Activated CD4-positive, alpha-beta T cell treated with anti-CD3 and anti-CD28 coated beads for 36 hours (primary cell): ENCODE data around the gene STT3B. TPM values are rescaled to one million over a fixed set of nuclear protein-coding genes. Genes with fewer than 3 reads are reported as not detected.
A peak's percentile ranks its signal among the peaks of the same experiment; 100 is the strongest.

ENCODE experiments used
- ATAC-seq: fragments of 200-7000 bp; cut with Tn5 transposase; one replicate; pipeline ENCODE4 v1.10.0; 2021; ENCODE audit warnings: mild to moderate bottlenecking, moderate library complexity
- CTCF ChIA-PET: fragments of 350-600 bp; sonication (Branson Sonifier 250); formaldehyde crosslinking; loops from one replicate; lab custom pipeline; 2021; ENCODE audit warnings: antibody characterized with exemption; lab: Charles Lee
- POLR2A ChIA-PET: fragments of 350-600 bp; sonication (Branson Sonifier 250); formaldehyde crosslinking; loops from one replicate; lab custom pipeline; 2021; ENCODE audit warnings: antibody characterized with exemption, inconsistent platforms; lab: Charles Lee
- DNase-seq: peaks from one replicate; pipeline ENCODE4 v3.0.0-alpha.2; 2020
- H3K27ac Mint-ChIP-seq: one replicate; pipeline ENCODE4 v1.8.0; 2021; ENCODE audit warnings: mixed read lengths
- H3K27me3 Mint-ChIP-seq: one replicate; pipeline ENCODE4 v1.8.0; 2021; ENCODE audit warnings: mixed read lengths
- H3K36me3 Mint-ChIP-seq: one replicate; pipeline ENCODE4 v1.8.0; 2021; ENCODE audit warnings: low read depth, mixed read lengths
- H3K4me1 Mint-ChIP-seq: one replicate; pipeline ENCODE4 v1.8.0; 2021; ENCODE audit warnings: mixed read lengths
- H3K4me3 Mint-ChIP-seq: one replicate; pipeline ENCODE4 v1.8.0; 2021; ENCODE audit warnings: mild to moderate bottlenecking, moderate library complexity, mixed read lengths
- H3K9me3 Mint-ChIP-seq: one replicate; pipeline ENCODE4 v1.8.0; 2021; ENCODE audit warnings: low read depth, mixed read lengths
- intact Hi-C, 2 experiments: fragments of 100-400 bp; cut with DNase I in 1 of 2; cut with micrococcal nuclease in 1 of 2; formaldehyde crosslinking; loops; one replicate each; pipeline versions ENCODE4 v1.14.2 to v1.15.1; 2022 to 2024; cut with DNase I, micrococcal nuclease
- total RNA-seq, 2 experiments: library from RNA; stranded (reverse); gene quantifications; one replicate each; pipeline ENCODE4 v1.2.3, GENCODE V29; 2021

STT3B gene
- total RNA-seq, 2 experiments from 2014 or later = 104 to 148 TPM

DNA sequence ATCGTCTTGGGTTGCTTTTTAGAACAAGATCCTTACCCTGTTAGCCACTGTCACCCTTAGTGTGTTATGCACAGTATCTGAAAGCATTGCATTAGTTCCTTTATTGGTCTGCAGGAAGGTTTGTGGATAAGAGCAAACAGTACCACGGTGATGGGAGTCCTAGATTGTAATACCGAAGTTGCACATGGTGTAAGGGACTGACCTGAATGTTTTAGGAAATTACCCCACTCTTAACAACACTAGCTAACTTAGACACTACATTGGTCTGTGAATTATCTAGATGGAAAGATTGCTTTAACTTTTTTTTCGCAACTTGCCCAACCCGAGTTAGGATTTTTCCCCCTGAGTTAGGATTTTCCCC is 1.3 kb downstream of the STT3B start:
- intact Hi-C loops = loop anchor here (5.0 to 10.0 kb wide), 6 partner anchors 62 to 909 kb away; no protein-coding TSS in a partner anchor
- Mint-ChIP-seq H3K4me1 (peaks cover 31% of the 10 kb centered on the region), H3K9me3 (no peaks in the 10 kb centered on the region), H3K27me3 (no peaks in the 10 kb centered on the region), H3K36me3 (peaks cover 21% of the 10 kb centered on the region), H3K4me3 (no peak overlapping the region), H3K27ac (peak overlapping the region; percentile 94)
- DNase-seq = no peak
- ATAC-seq = no peak
- ChIA-PET CTCF (interaction anchor here (0.6 to 3.9 kb wide), 4 partner anchors 11 to 384 kb away, joined by 3 to 19 read pairs (median 3); no protein-coding TSS in a partner anchor), POLR2A (interaction anchor here (0.6 to 1.0 kb wide), 2 partner anchors 159 to 281 kb away, joined by 3 to 4 read pairs; no protein-coding TSS in a partner anchor)

GRCh38 chr3:31536497-31536896 is 3.8 kb downstream of the STT3B start:
- Mint-ChIP-seq H3K27me3 (no peaks in the 10 kb centered on the region), H3K4me3 (no peak overlapping the region), H3K36me3 (peaks cover 26% of the 10 kb centered on the region), H3K9me3 (no peaks in the 10 kb centered on the region), H3K27ac (peak overlapping the region; percentile 69), H3K4me1 (peaks cover 55% of the 10 kb centered on the region)
- intact Hi-C loops = loop anchor here in 1 of 2 experiments (10.0 kb wide), 1 partner anchor 912 kb away; no protein-coding TSS in a partner anchor
- DNase-seq = no peak
- ATAC-seq = no peak
- POLR2A ChIA-PET = interaction anchor here (0.6 kb wide), 1 partner anchor 27 kb away, joined by 3 read pairs; no protein-coding TSS in a partner anchor
- CTCF ChIA-PET = interaction anchor here (1.0 to 1.9 kb wide), 3 partner anchors 13 to 39 kb away, joined by 3 to 5 read pairs (median 3); no protein-coding TSS in a partner anchor

DNA sequence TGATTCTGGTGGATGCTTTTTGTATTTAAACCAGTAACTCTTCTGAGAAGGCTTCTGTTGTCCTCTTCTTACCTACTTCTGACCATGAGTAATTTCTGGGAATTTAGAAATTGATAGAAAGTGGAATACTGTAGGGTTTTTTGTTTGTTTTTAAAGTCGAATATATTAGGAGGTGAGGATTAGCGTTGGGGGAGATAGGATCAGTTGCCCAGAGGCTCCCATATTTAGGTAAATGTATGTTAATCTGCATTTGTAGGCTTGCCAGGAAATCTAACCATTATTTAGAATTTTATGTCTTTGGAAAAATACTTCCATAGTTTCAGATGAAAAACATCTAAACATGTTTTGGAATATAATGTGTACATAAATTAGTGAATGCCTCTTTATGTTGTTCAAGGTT is 6.1 kb downstream of the STT3B start:
- CTCF ChIA-PET = interaction anchor here (0.9 to 2.3 kb wide), 2 partner anchors 12 to 24 kb away, joined by 4 to 14 read pairs; no protein-coding TSS in a partner anchor
- POLR2A ChIA-PET = no interaction called here
- Mint-ChIP-seq H3K4me1 (peaks cover 73% of the 10 kb centered on the region), H3K4me3 (no peak overlapping the region), H3K27me3 (no peaks in the 10 kb centered on the region), H3K27ac (no peak overlapping the region), H3K36me3 (peaks cover 37% of the 10 kb centered on the region), H3K9me3 (no peaks in the 10 kb centered on the region)
- ATAC-seq (no peak), DNase-seq (no peak)
- intact Hi-C loops = loop anchor here in 1 of 2 experiments (10.0 kb wide), 1 partner anchor 914 kb away; no protein-coding TSS in a partner anchor

- DNase-seq (no peak), ATAC-seq (no peak)
- Mint-ChIP-seq H3K27me3 (no peaks in the 10 kb centered on the region), H3K36me3 (peaks cover 37% of the 10 kb centered on the region), H3K4me3 (no peak overlapping the region), H3K27ac (peak overlapping the region; percentile 45), H3K4me1 (peaks cover 78% of the 10 kb centered on the region), H3K9me3 (no peaks in the 10 kb centered on the region)
- POLR2A ChIA-PET = no interaction called here
- intact Hi-C loops = loop anchor here in 1 of 2 experiments (10.0 kb wide), 1 partner anchor 914 kb away; no protein-coding TSS in a partner anchor
- CTCF ChIA-PET = interaction anchor here (0.9 to 2.3 kb wide), 2 partner anchors 11 to 23 kb away, joined by 4 to 14 read pairs; no protein-coding TSS in a partner anchor
Measured at GRCh38 chr3:31539275-31539674, 6.5 kb downstream of the STT3B start.

DNA sequence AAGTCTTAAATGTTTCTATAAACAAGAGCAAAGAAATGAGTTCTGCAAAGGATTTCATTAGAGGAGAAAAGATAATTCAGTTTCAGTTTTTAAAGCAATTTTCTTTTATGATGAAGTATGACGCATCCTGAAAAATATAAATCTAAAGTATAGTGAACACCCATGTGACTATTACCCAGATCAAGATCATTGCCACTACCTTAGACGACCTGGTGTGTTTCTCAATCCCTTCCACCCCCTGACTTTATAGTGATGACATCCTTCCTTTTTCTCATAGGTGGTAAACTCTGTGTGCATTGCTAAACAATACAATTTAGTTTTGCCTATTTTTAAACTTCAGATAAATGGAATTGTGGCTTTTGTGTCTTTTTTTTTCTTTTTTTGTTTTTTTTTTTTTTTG is 8.4 kb downstream of the STT3B start:
- Mint-ChIP-seq H3K27ac (peak overlapping the region; percentile 55), H3K36me3 (peaks cover 34% of the 10 kb centered on the region), H3K4me1 (peaks cover 90% of the 10 kb centered on the region), H3K27me3 (no peaks in the 10 kb centered on the region), H3K9me3 (no peaks in the 10 kb centered on the region), H3K4me3 (no peak overlapping the region)
- intact Hi-C loops = no loop called here
- DNase-seq = peak; percentile 36
- POLR2A ChIA-PET = no interaction called here
- peak; percentile 93 for ATAC-seq
- CTCF ChIA-PET = interaction anchor here (2.3 kb wide), 1 partner anchor 9 kb away, joined by 14 read pairs; no protein-coding TSS in a partner anchor

DNA sequence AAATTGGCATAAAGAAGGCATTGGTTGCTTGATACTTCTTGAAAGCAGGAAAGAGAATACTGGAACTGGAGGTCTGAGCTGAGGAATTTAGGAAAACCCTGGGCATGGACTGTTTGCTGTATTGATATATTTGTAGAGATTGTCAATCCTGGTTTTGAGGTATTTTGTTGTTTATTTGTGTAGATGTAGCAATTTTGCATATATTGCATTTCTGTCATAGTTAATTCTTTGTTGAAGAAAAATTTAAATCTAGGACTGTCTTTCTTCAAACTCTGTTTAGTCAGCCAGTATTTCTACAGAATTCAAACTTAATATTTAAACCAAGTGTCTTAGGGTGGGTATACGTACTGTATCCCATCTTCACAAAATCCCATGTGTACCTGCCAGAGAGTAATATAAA is 9.5 kb downstream of the STT3B start:
- CTCF ChIA-PET = interaction anchor here (0.5 to 1.6 kb wide), 2 partner anchors 10 to 369 kb away, joined by 3 to 8 read pairs; partner anchors contain the start of gene STT3B
- ATAC-seq = no peak
- POLR2A ChIA-PET = no interaction called here
- peaks cover 91% of the 10 kb centered on the region for H3K4me1 Mint-ChIP-seq
- no peak overlapping the region for H3K27ac Mint-ChIP-seq
- H3K4me3 Mint-ChIP-seq = no peak overlapping the region
- DNase-seq = no peak
- intact Hi-C loops = no loop called here
- H3K27me3 Mint-ChIP-seq = no peaks in the 10 kb centered on the region
- H3K9me3 Mint-ChIP-seq = no peaks in the 10 kb centered on the region
- H3K36me3 Mint-ChIP-seq = peaks cover 31% of the 10 kb centered on the region

- ChIA-PET CTCF (interaction anchor here (1.6 kb wide), 1 partner anchor 11 kb away, joined by 8 read pairs; the partner anchor contains the start of gene STT3B), POLR2A (no interaction called here)
- ATAC-seq (no peak), DNase-seq (no peak)
- Mint-ChIP-seq H3K36me3 (peaks cover 22% of the 10 kb centered on the region), H3K4me1 (peaks cover 89% of the 10 kb centered on the region), H3K27me3 (no peaks in the 10 kb centered on the region), H3K9me3 (no peaks in the 10 kb centered on the region), H3K27ac (no peak overlapping the region), H3K4me3 (no peak overlapping the region)
- intact Hi-C loops = no loop called here
Measured at GRCh38 chr3:31543375-31543774, 10.7 kb downstream of the STT3B start.

GRCh38 chr3:31544634-31545033 is 11.9 kb downstream of the STT3B start:
- CTCF ChIA-PET = interaction anchor here (3.2 kb wide), 1 partner anchor 12 kb away, joined by 19 read pairs; the partner anchor contains the start of gene STT3B
- POLR2A ChIA-PET = no interaction called here
- Mint-ChIP-seq H3K36me3 (peaks cover 11% of the 10 kb centered on the region), H3K27me3 (no peaks in the 10 kb centered on the region), H3K4me3 (no peak overlapping the region), H3K27ac (no peak overlapping the region), H3K9me3 (no peaks in the 10 kb centered on the region), H3K4me1 (peaks cover 83% of the 10 kb centered on the region)
- no peak for DNase-seq
- intact Hi-C loops = no loop called here
- no peak for ATAC-seq

DNA sequence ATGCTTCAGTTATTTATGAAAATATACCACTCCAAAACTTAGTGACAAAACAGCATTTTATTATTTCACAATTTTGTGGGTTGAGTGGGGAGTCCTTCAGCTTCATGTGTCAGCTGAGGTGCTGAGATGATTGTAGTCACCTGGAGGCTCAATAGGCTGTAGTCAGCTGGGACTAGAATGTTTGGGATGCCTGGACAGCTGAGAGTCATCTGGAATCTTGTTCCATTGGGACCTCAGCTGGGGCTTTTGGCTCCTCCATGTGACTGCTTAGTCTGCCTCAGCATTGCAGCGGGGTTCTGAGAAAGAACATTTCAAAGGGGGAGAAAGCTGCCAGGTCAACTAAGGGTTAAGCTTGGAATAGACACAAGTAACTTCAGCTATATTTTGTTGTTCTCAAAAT is 13.4 kb downstream of the STT3B start:
- ChIA-PET POLR2A (interaction anchor here (0.7 to 1.4 kb wide), 3 partner anchors 14 to 423 kb away, joined by 3 to 4 read pairs (median 3); partner anchors contain the start of gene STT3B), CTCF (interaction anchor here (0.6 to 3.2 kb wide), 5 partner anchors 14 to 169 kb away, joined by 3 to 19 read pairs (median 3); partner anchors contain the start of gene STT3B)
- ATAC-seq (no peak), DNase-seq (no peak)
- H3K27me3 Mint-ChIP-seq = no peaks in the 10 kb centered on the region
- H3K4me3 Mint-ChIP-seq = no peak overlapping the region
- no peaks in the 10 kb centered on the region for H3K9me3 Mint-ChIP-seq
- H3K36me3 Mint-ChIP-seq = peaks cover 11% of the 10 kb centered on the region
- intact Hi-C loops = no loop called here
- peak overlapping the region; percentile 59 for H3K27ac Mint-ChIP-seq
- peaks cover 85% of the 10 kb centered on the region for H3K4me1 Mint-ChIP-seq

GRCh38 chr3:31546725-31547124 is 14.0 kb downstream of the STT3B start:
- no peak for DNase-seq
- CTCF ChIA-PET = interaction anchor here (0.6 to 3.2 kb wide), 4 partner anchors 11 to 169 kb away, joined by 3 to 19 read pairs (median 4); partner anchors contain the start of gene STT3B
- intact Hi-C loops = no loop called here
- Mint-ChIP-seq H3K4me1 (peaks cover 85% of the 10 kb centered on the region), H3K27ac (peak overlapping the region; percentile 51), H3K9me3 (no peaks in the 10 kb centered on the region), H3K36me3 (peaks cover 11% of the 10 kb centered on the region), H3K27me3 (no peaks in the 10 kb centered on the region), H3K4me3 (no peak overlapping the region)
- POLR2A ChIA-PET = interaction anchor here (1.4 kb wide), 1 partner anchor 14 kb away, joined by 4 read pairs; the partner anchor contains the start of gene STT3B
- ATAC-seq = no peak

DNA sequence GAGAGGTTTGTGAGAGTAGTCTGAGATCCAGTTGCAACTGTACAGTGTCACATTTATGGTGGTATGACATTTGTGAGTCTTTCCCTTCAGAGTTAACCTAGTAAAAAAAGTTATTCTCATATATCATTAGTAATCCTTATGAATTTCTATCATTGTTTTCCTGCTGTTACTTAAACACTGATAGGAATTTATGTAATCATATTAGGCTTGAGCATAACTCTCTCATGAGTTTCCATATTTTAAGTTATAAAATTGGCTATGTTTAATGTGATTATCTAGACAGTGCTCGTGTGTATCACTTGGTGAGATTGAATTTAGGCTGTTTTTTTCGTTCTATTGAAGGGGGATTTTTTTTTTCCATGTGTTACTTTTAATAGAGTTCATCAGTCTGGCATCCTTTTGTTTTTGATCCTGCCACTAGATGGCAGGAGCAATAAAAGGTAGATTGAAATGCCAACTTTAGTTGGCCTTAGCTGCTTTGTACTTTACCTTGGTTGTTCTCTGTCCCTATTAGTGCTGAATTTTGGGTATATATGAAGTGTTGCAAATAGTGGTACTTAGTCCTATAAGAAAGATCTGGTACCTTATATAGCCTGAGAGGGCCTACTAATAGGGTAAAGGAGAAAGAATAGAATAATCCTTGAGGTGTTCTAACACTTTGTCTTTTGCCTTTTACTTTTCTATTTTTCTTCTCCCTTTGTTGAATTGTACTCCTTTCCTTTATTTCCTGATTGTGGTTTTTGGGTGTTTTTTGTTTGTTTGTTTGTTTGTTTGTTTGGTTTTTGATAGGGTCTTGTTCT is 17.9 kb downstream of the STT3B start:
- Mint-ChIP-seq H3K27ac (peak overlapping the region; percentile 43), H3K27me3 (no peaks in the 10 kb centered on the region), H3K4me3 (no peak overlapping the region), H3K9me3 (peaks cover 2% of the 10 kb centered on the region), H3K4me1 (peaks cover 80% of the 10 kb centered on the region), H3K36me3 (peaks cover 10% of the 10 kb centered on the region)
- ChIA-PET POLR2A (no interaction called here), CTCF (interaction anchor here (0.6 to 2.7 kb wide), 13 partner anchors 11 to 468 kb away, joined by 3 to 14 read pairs (median 4); partner anchors contain the start of gene STT3B)
- intact Hi-C loops = loop anchor here (1.0 to 5.0 kb wide), 3 partner anchors 145 to 218 kb away; no protein-coding TSS in a partner anchor
- ATAC-seq = peak; percentile 69
- peak; percentile 21 for DNase-seq
